Hindlimb muscle (tissue), 1 donor: Measurements from ENCODE around the gene COL20A1. TPM values are rescaled to one million over a fixed set of nuclear protein-coding genes. Genes with fewer than 3 reads are reported as not detected.
"Not testable (repeated sequence)": the region's sequence is repeated elsewhere in the genome, so short reads cannot be mapped to it uniquely, and the experiment has no call there.

Experiments used
- DNase-seq: peaks from one replicate; pipeline ENCODE4 v3.0.0-alpha.2; 2013
- polyA plus RNA-seq: library from polyadenylated mRNA; unstranded; fragments of 120-200 nt; gene quantifications from one replicate; pipeline ENCODE4 v1.2.1, GENCODE V29; 2013; ENCODE audit not compliant: insufficient read length

The COL20A1 gene
- polyA plus RNA-seq, 1 donor = 6.2 TPM

GRCh38 chr20:63291811-63292210 is 1.2 kb upstream of the COL20A1 start:
- no peak for DNase-seq

GRCh38 chr20:63292292-63292701 is 689 bp upstream of the COL20A1 start:
- DNase-seq = no peak

- no peak for DNase-seq
These were observed 470 bp downstream of the COL20A1 start for GRCh38 chr20:63293456-63293855.

GRCh38 chr20:63293871-63294535 is 1.0 kb downstream of the COL20A1 start:
- DNase-seq = no peak

GRCh38 chr20:63294536-63294900 is 1.5 kb downstream of the COL20A1 start:
- DNase-seq = no peak

GRCh38 chr20:63295018-63295417 is 2.0 kb downstream of the COL20A1 start:
- no peak for DNase-seq

GRCh38 chr20:63295422-63295821 is 2.4 kb downstream of the COL20A1 start:
- no peak for DNase-seq

- DNase-seq = no peak
These were observed 2.9 kb downstream of the COL20A1 start for GRCh38 chr20:63295846-63296245.

- no peak for DNase-seq
These were observed 3.7 kb downstream of the COL20A1 start for GRCh38 chr20:63296531-63297299.

GRCh38 chr20:63297371-63297781 is 4.4 kb downstream of the COL20A1 start:
- DNase-seq = no peak

- DNase-seq = no peak
These were observed 5.0 kb downstream of the COL20A1 start for GRCh38 chr20:63297796-63298572.

GRCh38 chr20:63298731-63299312 is 5.8 kb downstream of the COL20A1 start:
- DNase-seq = no peak

- no peak for DNase-seq
These were observed 8.7 kb downstream of the COL20A1 start for GRCh38 chr20:63301671-63302070.

- no peak for DNase-seq
These were observed 10.2 kb downstream of the COL20A1 start for GRCh38 chr20:63303095-63303666.

GRCh38 chr20:63305393-63305792 is 12.4 kb downstream of the COL20A1 start:
- DNase-seq = no peak

GRCh38 chr20:63305933-63306672 is 13.1 kb downstream of the COL20A1 start:
- not testable (repeated sequence) for DNase-seq

GRCh38 chr20:63306673-63307537 is 13.9 kb downstream of the COL20A1 start:
- no peak for DNase-seq

- DNase-seq = no peak
These were observed 14.7 kb downstream of the COL20A1 start for GRCh38 chr20:63307538-63308217.

GRCh38 chr20:63308218-63308911 is 15.4 kb downstream of the COL20A1 start:
- no peak for DNase-seq
